ENCODE measurements around the gene NXF3.
A peak's percentile ranks its signal among the peaks of the same experiment; 100 is the strongest.
"Not testable (repeated sequence)": the region's sequence is repeated elsewhere in the genome, so short reads cannot be mapped to it uniquely, and the experiment has no call there.

NXF3 gene, protein sequence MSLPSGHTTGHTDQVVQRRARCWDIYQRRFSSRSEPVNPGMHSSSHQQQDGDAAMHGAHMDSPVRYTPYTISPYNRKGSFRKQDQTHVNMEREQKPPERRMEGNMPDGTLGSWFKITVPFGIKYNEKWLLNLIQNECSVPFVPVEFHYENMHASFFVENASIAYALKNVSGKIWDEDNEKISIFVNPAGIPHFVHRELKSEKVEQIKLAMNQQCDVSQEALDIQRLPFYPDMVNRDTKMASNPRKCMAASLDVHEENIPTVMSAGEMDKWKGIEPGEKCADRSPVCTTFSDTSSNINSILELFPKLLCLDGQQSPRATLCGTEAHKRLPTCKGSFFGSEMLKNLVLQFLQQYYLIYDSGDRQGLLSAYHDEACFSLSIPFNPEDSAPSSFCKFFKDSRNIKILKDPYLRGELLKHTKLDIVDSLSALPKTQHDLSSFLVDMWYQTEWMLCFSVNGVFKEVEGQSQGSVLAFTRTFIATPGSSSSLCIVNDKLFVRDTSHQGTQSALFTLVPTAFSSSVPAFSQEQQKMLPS

DNA sequence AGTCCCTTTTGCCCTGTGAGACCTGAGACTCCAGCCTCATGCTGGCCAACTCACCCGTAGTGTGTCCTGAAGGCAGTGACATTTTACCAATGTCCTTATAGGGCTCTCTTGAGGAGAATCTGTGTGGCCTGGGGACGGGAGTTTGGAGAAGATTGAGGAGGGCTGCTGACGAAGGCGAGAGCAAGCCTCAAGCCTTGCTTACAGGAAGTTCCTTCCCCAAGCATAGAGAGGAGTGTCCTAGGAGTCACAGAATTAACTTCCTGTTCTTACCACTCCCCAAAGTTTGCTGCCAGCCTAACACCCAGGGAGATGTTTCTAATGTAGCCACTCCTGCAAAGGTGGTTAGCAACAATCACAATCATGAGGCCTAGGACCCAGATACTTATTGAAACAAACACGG is at the start of gene NXF3:
Gene NXF3, minus strand, starts transcription at position 202 of the 400 bp plus-strand sequence. Its CDS starts 120 bp downstream, at position 82.
- no peak for DNase-seq (ENCODE audit: low read depth)
- Histone ChIP-seq H3K36me3 (ENCODE audit: control insufficient read depth, insufficient read depth, low read length, severe bottlenecking) (no peaks in the 10 kb centered on the region), H3K4me3 (ENCODE audit: low read length) (no peak within 1 kb of the TSS), H3K27me3 (replicated peaks; ENCODE audit: control insufficient read depth, insufficient read depth, low read length) (peaks cover 7% of the 10 kb centered on the region), H3K9me3 (ENCODE audit: control insufficient read depth, low read length) (no peaks in the 10 kb centered on the region), H3K4me1 (ENCODE audit: control insufficient read depth, insufficient read depth, low read length) (no peaks in the 10 kb centered on the region), H3K9ac (ENCODE audit: low read length) (no peak within 1 kb of the TSS)

DNA sequence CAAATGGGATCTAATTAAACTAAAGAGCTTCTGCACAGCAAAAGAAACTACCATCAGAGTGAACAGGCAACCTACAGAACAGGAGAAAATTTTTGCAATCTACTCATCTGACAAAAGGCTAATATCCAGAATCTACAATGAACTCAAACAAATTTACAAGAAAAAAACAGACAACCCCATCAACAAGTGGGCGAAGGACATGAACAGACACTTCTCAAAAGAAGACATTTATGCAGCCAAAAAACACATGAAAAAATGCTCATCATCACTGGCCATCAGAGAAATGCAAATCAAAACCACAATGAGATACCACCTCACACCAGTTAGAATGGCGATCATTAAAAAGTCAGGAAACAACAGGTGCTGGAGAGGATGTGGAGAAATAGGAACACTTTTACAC is 43.6 kb upstream of the NXF3 start:
- not testable (repeated sequence) for H3K4me1 ChIP-seq (ENCODE audit: control insufficient read depth, insufficient read depth, low read length); H3K4me3 ChIP-seq (ENCODE audit: low read length); H3K36me3 ChIP-seq (ENCODE audit: control insufficient read depth, insufficient read depth, low read length, severe bottlenecking)

DNA sequence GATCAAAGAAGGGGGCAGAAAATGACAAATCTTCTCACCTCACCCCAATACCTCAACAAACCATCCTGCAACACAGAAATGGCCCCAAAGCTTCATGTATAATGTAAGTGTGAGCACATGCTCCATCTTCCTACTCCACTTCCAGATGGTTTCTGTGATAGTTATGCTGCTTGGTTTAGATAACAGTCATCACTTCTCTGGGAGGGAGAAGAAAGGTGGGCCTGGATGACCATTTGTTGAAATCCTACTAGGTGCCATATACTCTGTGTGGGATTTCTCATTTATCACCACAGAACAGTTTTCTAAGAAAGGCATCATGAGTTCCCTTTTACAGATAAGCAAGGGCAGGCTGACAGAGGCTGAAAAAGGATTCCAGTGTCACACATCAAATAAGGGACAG is 31.3 kb upstream of the NXF3 start:
- peaks cover 30% of the 10 kb centered on the region for H3K27me3 ChIP-seq (replicated peaks; ENCODE audit: control insufficient read depth, insufficient read depth, low read length)
- H3K4me1 ChIP-seq (ENCODE audit: control insufficient read depth, insufficient read depth, low read length) = no peaks in the 10 kb centered on the region
- no peak overlapping the region for H3K4me3 ChIP-seq (ENCODE audit: low read length)
- peaks cover 20% of the 10 kb centered on the region for H3K9me3 ChIP-seq (ENCODE audit: control insufficient read depth, low read length)
- DNase-seq (ENCODE audit: low read depth) = no peak
- H3K36me3 ChIP-seq (ENCODE audit: control insufficient read depth, insufficient read depth, low read length, severe bottlenecking) = no peaks in the 10 kb centered on the region
- no peak overlapping the region for H3K9ac ChIP-seq (ENCODE audit: low read length)

More for the DNA sequence above, 43.6 kb upstream of the NXF3 start:
- not testable (repeated sequence) for H3K27me3 ChIP-seq (replicated peaks; ENCODE audit: control insufficient read depth, insufficient read depth, low read length); H3K9ac ChIP-seq (ENCODE audit: low read length); DNase-seq (ENCODE audit: low read depth); H3K9me3 ChIP-seq (ENCODE audit: control insufficient read depth, low read length)

DNA sequence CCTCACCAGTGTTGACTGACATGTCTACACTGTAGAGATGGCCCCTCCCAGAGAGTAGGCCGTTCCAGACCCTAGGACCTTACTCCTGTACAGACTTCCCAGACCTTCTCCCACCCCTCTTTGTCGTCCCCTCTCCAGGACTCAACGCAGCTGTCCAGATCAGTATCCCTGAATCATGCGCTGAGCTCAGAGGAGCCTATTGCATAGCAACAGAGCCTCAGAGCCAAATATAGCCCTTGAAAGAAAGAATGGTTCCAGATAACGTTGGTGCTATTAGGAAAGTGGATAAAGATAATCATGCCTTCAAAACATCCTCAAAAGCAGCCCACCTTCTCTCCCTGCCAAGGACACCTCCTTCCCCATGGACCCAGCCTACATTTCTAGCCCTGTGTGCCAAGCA is 27.8 kb upstream of the NXF3 start:
- Histone ChIP-seq H3K4me1 (ENCODE audit: control insufficient read depth, insufficient read depth, low read length) (no peaks in the 10 kb centered on the region), H3K4me3 (ENCODE audit: low read length) (no peak overlapping the region), H3K9ac (ENCODE audit: low read length) (no peak overlapping the region), H3K36me3 (ENCODE audit: control insufficient read depth, insufficient read depth, low read length, severe bottlenecking) (no peaks in the 10 kb centered on the region), H3K9me3 (ENCODE audit: control insufficient read depth, low read length) (peaks cover 17% of the 10 kb centered on the region), H3K27me3 (replicated peaks; ENCODE audit: control insufficient read depth, insufficient read depth, low read length) (peaks cover 24% of the 10 kb centered on the region)
- no peak for DNase-seq (ENCODE audit: low read depth)

DNA sequence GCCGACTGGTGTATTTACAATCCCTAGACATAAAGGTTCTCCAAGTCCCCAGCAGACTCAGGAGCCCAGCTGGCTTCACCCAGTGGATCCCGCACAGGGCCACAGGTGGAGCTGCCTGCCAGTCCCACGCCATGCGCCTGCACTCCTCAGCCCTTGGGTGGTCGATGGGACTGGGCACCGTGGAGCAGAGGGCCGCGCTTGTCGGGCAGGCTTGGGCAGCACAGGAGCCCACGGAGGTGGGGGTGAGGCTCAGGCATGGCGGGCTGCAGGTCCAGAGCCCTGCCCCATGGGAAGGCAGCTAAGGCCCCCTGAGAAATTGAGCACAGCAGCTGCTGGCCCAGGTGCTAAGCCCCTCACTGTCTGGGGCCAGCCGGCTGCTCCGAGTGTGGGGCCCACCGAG is 24.0 kb upstream of the NXF3 start:
- not testable (repeated sequence) for H3K4me1 ChIP-seq (ENCODE audit: control insufficient read depth, insufficient read depth, low read length); H3K9ac ChIP-seq (ENCODE audit: low read length); H3K36me3 ChIP-seq (ENCODE audit: control insufficient read depth, insufficient read depth, low read length, severe bottlenecking); DNase-seq (ENCODE audit: low read depth); H3K4me3 ChIP-seq (ENCODE audit: low read length)
- Histone ChIP-seq H3K9me3 (ENCODE audit: control insufficient read depth, low read length) (peaks cover 25% of the 10 kb centered on the region), H3K27me3 (replicated peaks; ENCODE audit: control insufficient read depth, insufficient read depth, low read length) (peaks cover 20% of the 10 kb centered on the region)

DNA sequence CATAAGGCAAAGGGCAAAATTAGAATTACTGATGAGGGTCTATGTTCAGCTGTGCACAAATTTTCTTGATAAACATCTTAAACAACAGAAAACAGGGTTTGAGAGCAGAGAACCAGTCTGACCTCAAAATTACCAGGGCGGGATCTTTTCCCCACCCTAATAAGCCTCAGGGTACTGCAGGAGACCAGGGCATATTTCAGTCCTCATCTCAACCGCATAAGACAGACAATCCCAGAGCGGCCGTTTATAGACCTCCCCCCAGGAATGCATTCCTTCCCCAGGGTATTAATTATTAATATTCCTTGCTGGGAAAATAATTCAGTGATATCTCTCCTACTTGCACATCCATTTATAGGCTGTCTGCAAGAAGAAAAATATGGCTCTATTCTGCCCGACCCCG is 16.6 kb upstream of the NXF3 start:
- not testable (repeated sequence) for DNase-seq (ENCODE audit: low read depth); H3K9ac ChIP-seq (ENCODE audit: low read length)
- H3K9me3 ChIP-seq (ENCODE audit: control insufficient read depth, low read length) = peaks cover 23% of the 10 kb centered on the region

DNA sequence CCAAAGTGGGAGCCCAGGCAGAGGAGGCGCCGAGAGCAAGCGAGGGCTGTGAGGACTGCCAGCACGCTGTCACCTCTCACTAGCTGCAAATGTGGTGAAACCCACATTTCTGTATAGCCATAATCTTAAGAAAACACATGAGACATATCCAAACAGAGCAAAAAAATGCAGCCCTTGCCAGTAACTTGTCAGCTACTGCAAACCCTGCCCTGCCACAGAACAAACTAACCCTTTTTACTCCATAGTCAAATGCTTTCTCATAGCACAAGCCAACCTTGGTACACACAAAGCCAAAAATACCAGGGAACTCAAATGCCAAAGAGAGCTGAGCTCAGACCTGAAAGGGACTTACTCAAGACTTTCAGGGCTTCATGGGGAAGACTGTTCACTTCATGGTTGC is 14.9 kb upstream of the NXF3 start:
- Histone ChIP-seq H3K36me3 (ENCODE audit: control insufficient read depth, insufficient read depth, low read length, severe bottlenecking) (no peaks in the 10 kb centered on the region), H3K9ac (ENCODE audit: low read length) (no peak overlapping the region), H3K9me3 (ENCODE audit: control insufficient read depth, low read length) (peaks cover 17% of the 10 kb centered on the region), H3K27me3 (replicated peaks; ENCODE audit: control insufficient read depth, insufficient read depth, low read length) (no peaks in the 10 kb centered on the region), H3K4me3 (ENCODE audit: low read length) (no peak overlapping the region), H3K4me1 (ENCODE audit: control insufficient read depth, insufficient read depth, low read length) (no peaks in the 10 kb centered on the region)
- DNase-seq (ENCODE audit: low read depth) = peak; percentile 45

More for the DNA sequence above, 16.6 kb upstream of the NXF3 start:
- H3K4me3 ChIP-seq (ENCODE audit: low read length); H3K36me3 ChIP-seq (ENCODE audit: control insufficient read depth, insufficient read depth, low read length, severe bottlenecking); H3K4me1 ChIP-seq (ENCODE audit: control insufficient read depth, insufficient read depth, low read length); H3K27me3 ChIP-seq (replicated peaks; ENCODE audit: control insufficient read depth, insufficient read depth, low read length): not testable (repeated sequence)

DNA sequence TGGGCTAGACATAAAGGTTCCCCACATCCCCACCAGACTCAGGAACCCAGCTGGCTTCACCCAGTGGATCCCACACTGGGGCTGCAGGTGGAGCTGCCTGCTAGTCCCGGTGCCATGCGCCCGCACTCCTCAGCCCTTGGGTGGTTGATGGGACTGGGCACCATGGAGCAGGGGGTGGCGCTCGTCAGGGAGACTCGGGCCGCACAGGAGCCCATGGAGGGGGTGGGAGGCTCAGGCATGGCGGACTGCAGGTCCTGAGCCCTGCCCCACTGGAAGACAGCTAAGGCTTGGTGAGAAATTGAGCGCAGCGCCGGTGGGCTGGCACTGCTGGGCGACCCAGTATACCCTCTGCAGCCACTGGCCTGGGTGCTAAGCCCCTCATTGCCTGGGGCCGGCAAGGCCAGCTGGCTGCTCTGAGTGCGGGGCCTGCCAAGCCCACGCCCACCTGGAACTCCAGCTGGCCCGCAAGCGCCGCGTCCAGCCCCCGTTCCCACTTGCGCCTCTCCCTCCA is 14.3 kb upstream of the NXF3 start:
- peaks cover 17% of the 10 kb centered on the region for H3K9me3 ChIP-seq (ENCODE audit: control insufficient read depth, low read length)
- H3K9ac ChIP-seq (ENCODE audit: low read length); H3K27me3 ChIP-seq (replicated peaks; ENCODE audit: control insufficient read depth, insufficient read depth, low read length); H3K36me3 ChIP-seq (ENCODE audit: control insufficient read depth, insufficient read depth, low read length, severe bottlenecking); H3K4me1 ChIP-seq (ENCODE audit: control insufficient read depth, insufficient read depth, low read length); H3K4me3 ChIP-seq (ENCODE audit: low read length); DNase-seq (ENCODE audit: low read depth): not testable (repeated sequence)

DNA sequence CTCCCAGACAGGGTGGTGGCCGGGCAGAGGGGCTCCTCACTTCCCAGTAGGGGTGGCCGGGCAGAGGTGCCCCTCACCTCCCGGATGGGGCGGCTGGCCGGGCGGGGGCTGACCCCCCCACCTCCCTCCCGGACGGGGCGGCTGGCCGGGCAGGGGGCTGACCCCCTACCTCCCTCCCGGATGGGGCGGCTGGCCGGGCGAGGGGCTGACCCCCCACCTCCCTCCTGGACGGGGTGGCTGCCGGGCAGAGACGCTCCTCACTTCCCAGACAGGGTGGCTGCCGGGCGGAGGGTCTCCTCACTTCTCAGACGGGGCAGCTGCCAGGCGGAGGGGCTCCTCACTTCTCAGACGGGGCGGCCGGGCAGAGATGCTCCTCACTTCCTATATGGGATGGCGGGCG is 11.4 kb upstream of the NXF3 start:
- not testable (repeated sequence) for H3K27me3 ChIP-seq (replicated peaks; ENCODE audit: control insufficient read depth, insufficient read depth, low read length); DNase-seq (ENCODE audit: low read depth); H3K9me3 ChIP-seq (ENCODE audit: control insufficient read depth, low read length); H3K36me3 ChIP-seq (ENCODE audit: control insufficient read depth, insufficient read depth, low read length, severe bottlenecking); H3K4me1 ChIP-seq (ENCODE audit: control insufficient read depth, insufficient read depth, low read length); H3K9ac ChIP-seq (ENCODE audit: low read length); H3K4me3 ChIP-seq (ENCODE audit: low read length)

DNA sequence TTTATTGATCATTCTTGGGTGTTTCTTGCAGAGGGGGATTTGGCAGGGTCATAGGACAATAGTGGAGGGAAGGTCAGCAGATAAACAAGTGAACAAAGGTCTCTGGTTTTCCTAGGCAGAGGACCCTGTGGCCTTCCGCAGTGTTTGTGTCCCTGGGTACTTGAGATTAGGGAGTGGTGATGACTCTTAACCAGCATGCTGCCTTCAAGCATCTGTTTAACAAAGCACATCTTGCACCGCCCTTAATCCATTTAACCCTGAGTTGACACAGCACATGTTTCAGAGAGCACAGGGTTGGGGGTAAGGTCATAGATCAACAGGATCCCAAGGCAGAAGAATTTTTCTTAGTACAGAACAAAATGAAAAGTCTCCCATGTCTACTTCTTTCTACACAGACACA is 10.9 kb upstream of the NXF3 start:
- H3K36me3 ChIP-seq (ENCODE audit: control insufficient read depth, insufficient read depth, low read length, severe bottlenecking); DNase-seq (ENCODE audit: low read depth); H3K9ac ChIP-seq (ENCODE audit: low read length); H3K9me3 ChIP-seq (ENCODE audit: control insufficient read depth, low read length); H3K4me3 ChIP-seq (ENCODE audit: low read length); H3K4me1 ChIP-seq (ENCODE audit: control insufficient read depth, insufficient read depth, low read length): not testable (repeated sequence)
- H3K27me3 ChIP-seq (replicated peaks; ENCODE audit: control insufficient read depth, insufficient read depth, low read length) = peaks cover 13% of the 10 kb centered on the region

DNA sequence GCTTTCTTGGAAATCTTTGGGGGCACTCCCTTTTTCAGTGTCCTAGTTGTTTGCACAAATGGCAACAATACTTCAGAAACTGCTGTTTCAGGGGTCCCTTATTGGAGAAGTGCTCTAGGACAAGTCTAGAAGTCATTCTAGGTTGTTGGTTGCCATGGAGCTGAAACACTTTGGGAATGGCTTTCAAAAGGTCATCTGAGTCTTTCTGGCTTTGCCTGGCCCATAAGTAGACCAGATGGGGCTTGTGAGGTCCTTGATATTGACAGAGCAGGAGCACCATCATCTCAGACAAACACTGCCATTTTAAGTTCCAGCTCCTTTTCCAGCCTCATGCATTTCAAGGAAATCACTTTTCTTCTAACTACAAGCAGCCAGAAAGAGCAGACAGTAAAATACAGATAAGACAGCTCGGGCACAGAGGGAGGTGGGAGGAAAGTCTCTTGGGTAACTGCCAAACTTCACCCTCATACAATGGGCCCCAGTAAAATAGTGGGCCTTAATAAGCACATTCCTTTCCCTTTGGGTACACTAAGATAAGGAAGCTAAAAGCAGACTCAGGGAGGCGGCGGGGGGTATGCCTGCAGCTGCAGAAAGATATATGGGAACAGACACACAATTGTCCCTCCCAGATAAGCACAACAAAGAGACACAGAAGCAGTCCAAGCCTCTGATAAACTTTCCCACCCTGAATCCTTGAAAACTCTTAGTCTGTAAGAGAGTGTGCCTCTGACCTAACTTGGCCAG is 8.5 kb upstream of the NXF3 start:
- no peak overlapping the region for H3K4me3 ChIP-seq (ENCODE audit: low read length)
- no peaks in the 10 kb centered on the region for H3K4me1 ChIP-seq (ENCODE audit: control insufficient read depth, insufficient read depth, low read length)
- H3K36me3 ChIP-seq (ENCODE audit: control insufficient read depth, insufficient read depth, low read length, severe bottlenecking) = no peaks in the 10 kb centered on the region
- H3K9ac ChIP-seq (ENCODE audit: low read length) = no peak overlapping the region
- no peaks in the 10 kb centered on the region for H3K9me3 ChIP-seq (ENCODE audit: control insufficient read depth, low read length)
- no peak for DNase-seq (ENCODE audit: low read depth)
- H3K27me3 ChIP-seq (replicated peaks; ENCODE audit: control insufficient read depth, insufficient read depth, low read length) = peaks cover 18% of the 10 kb centered on the region
